Astrocyte (in vitro differentiated cells and primary cell): Measurements from ENCODE around the gene TMEM270. TPM values are rescaled to one million over a fixed set of nuclear protein-coding genes. Genes with fewer than 3 reads are reported as not detected.

Experiments
- DNase-seq: peaks from one replicate; pipeline ENCODE4 v3.0.0-alpha.2; 2010; ENCODE audit warnings: low read depth
- FAIRE-seq: peaks from 2 replicates; lab custom pipeline; 2011; peaks lifted over from hg19 to GRCh38; lab: Jason Lieb, UNC
- H2AFZ ChIP-seq: 2 replicates; pipeline ENCODE4 v1.6.0; 2012; ENCODE audit warnings: low read depth, low read length, inconsistent platforms
- H3K27ac ChIP-seq: 2 replicates; pipeline ENCODE4 v1.5.1; 2011; ENCODE audit warnings: low read depth, low read length, inconsistent platforms
- H3K27me3 ChIP-seq: 2 replicates; pipeline ENCODE4 v1.6.0; 2011; ENCODE audit warnings: low read length, inconsistent platforms; ENCODE audit not compliant: insufficient read depth
- H3K36me3 ChIP-seq: 2 replicates; pipeline ENCODE4 v1.5.1; 2011; ENCODE audit warnings: low read length, inconsistent platforms; ENCODE audit not compliant: insufficient read depth
- H3K4me1 ChIP-seq: 2 replicates; pipeline ENCODE4 v1.5.1; 2011; ENCODE audit warnings: low read length, inconsistent platforms; ENCODE audit not compliant: insufficient read depth
- H3K4me2 ChIP-seq: 2 replicates; pipeline ENCODE4 v1.6.0; 2012; ENCODE audit warnings: low read length, inconsistent platforms
- H3K4me3 ChIP-seq: 2 replicates; pipeline ENCODE4 v1.5.1; 2011; ENCODE audit warnings: low read depth, mild to moderate bottlenecking, low read length, inconsistent platforms; ENCODE audit not compliant: insufficient read depth
- H3K79me2 ChIP-seq: 2 replicates; pipeline ENCODE4 v1.6.0; 2012; ENCODE audit warnings: mild to moderate bottlenecking, low read length, inconsistent platforms; ENCODE audit not compliant: insufficient read depth
- H3K9ac ChIP-seq: 2 replicates; pipeline ENCODE4 v1.6.0; 2012; ENCODE audit warnings: mild to moderate bottlenecking, low read length, inconsistent platforms
- H3K9me3 ChIP-seq: 2 replicates; pipeline ENCODE4 v1.5.1; 2012; ENCODE audit warnings: low read depth, mild to moderate bottlenecking, low read length, inconsistent platforms; ENCODE audit not compliant: insufficient read depth
- H4K20me1 ChIP-seq: 2 replicates; pipeline ENCODE4 v1.6.0; 2012; ENCODE audit warnings: low read length, inconsistent platforms; ENCODE audit not compliant: insufficient read depth
- H3K27ac Mint-ChIP-seq: one replicate; pipeline ENCODE4 v1.8.0; 2021; ENCODE audit warnings: mild to moderate bottlenecking, mixed read lengths; ENCODE audit not compliant: unreplicated experiment
- H3K27me3 Mint-ChIP-seq: one replicate; pipeline ENCODE4 v1.8.0; 2021; ENCODE audit warnings: low read depth, mixed read lengths; ENCODE audit not compliant: unreplicated experiment
- H3K36me3 Mint-ChIP-seq: one replicate; pipeline ENCODE4 v1.8.0; 2021; ENCODE audit warnings: low read depth, mixed read lengths; ENCODE audit not compliant: unreplicated experiment
- H3K4me1 Mint-ChIP-seq: one replicate; pipeline ENCODE4 v1.8.0; 2021; ENCODE audit warnings: low read depth, mixed read lengths; ENCODE audit not compliant: unreplicated experiment
- H3K4me3 Mint-ChIP-seq: one replicate; pipeline ENCODE4 v1.8.0; 2021; ENCODE audit warnings: mild to moderate bottlenecking, moderate library complexity, mixed read lengths; ENCODE audit not compliant: unreplicated experiment
- H3K9me3 Mint-ChIP-seq: one replicate; pipeline ENCODE4 v1.8.0; 2021; ENCODE audit warnings: mild to moderate bottlenecking, mixed read lengths; ENCODE audit not compliant: unreplicated experiment
- EZH2 ChIP-seq: IDR thresholded peaks from 2 replicates; pipeline ENCODE4 v1.6.1; 2012; ENCODE audit warnings: mild to moderate bottlenecking, low read length, inconsistent platforms; ENCODE audit not compliant: insufficient read depth
- total RNA-seq: library from RNA; stranded (reverse); gene quantifications from 2 replicates; pipeline ENCODE4 v1.2.1, GENCODE V29; 2021
- TF ChIP-seq, protein P1 (sequence below): IDR thresholded peaks from 2 replicates; pipeline ENCODE4 v1.5.1; 2011; ENCODE audit warnings: low read depth, mild to moderate bottlenecking, inconsistent platforms, low read length, moderate library complexity; ENCODE audit not compliant: insufficient read depth

TMEM270 gene
- total RNA-seq, 1 donor from 2014 or later = not detected

GRCh38 chr7:73823257-73823656 lies 37.7 kb upstream of the TMEM270 start:
- H3K9ac ChIP-seq = peak overlapping the region; percentile 69
- H3K4me3 ChIP-seq = no peak overlapping the region
- H3K36me3 ChIP-seq = no peaks in the 10 kb centered on the region
- no peak for DNase-seq
- Mint-ChIP-seq H3K4me3 (no peak overlapping the region), H3K9me3 (no peaks in the 10 kb centered on the region), H3K27ac (no peak overlapping the region), H3K36me3 (no peaks in the 10 kb centered on the region), H3K4me1 (peaks cover 15% of the 10 kb centered on the region), H3K27me3 (no peaks in the 10 kb centered on the region)
- no peak for FAIRE-seq
- H2AFZ ChIP-seq = peak overlapping the region; percentile 69
- H4K20me1 ChIP-seq = no peaks in the 10 kb centered on the region
- peak overlapping the region; percentile 79 for H3K27ac ChIP-seq
- no peaks in the 10 kb centered on the region for H3K27me3 ChIP-seq
- H3K4me2 ChIP-seq = peak overlapping the region; percentile 76
- peaks cover 17% of the 10 kb centered on the region for H3K4me1 ChIP-seq
- H3K9me3 ChIP-seq = no peaks in the 10 kb centered on the region
- no peak for TF ChIP-seq EZH2
- TF ChIP-seq, protein P1, sequence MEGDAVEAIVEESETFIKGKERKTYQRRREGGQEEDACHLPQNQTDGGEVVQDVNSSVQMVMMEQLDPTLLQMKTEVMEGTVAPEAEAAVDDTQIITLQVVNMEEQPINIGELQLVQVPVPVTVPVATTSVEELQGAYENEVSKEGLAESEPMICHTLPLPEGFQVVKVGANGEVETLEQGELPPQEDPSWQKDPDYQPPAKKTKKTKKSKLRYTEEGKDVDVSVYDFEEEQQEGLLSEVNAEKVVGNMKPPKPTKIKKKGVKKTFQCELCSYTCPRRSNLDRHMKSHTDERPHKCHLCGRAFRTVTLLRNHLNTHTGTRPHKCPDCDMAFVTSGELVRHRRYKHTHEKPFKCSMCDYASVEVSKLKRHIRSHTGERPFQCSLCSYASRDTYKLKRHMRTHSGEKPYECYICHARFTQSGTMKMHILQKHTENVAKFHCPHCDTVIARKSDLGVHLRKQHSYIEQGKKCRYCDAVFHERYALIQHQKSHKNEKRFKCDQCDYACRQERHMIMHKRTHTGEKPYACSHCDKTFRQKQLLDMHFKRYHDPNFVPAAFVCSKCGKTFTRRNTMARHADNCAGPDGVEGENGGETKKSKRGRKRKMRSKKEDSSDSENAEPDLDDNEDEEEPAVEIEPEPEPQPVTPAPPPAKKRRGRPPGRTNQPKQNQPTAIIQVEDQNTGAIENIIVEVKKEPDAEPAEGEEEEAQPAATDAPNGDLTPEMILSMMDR = no peak
- H3K79me2 ChIP-seq = no peaks in the 10 kb centered on the region

DNA sequence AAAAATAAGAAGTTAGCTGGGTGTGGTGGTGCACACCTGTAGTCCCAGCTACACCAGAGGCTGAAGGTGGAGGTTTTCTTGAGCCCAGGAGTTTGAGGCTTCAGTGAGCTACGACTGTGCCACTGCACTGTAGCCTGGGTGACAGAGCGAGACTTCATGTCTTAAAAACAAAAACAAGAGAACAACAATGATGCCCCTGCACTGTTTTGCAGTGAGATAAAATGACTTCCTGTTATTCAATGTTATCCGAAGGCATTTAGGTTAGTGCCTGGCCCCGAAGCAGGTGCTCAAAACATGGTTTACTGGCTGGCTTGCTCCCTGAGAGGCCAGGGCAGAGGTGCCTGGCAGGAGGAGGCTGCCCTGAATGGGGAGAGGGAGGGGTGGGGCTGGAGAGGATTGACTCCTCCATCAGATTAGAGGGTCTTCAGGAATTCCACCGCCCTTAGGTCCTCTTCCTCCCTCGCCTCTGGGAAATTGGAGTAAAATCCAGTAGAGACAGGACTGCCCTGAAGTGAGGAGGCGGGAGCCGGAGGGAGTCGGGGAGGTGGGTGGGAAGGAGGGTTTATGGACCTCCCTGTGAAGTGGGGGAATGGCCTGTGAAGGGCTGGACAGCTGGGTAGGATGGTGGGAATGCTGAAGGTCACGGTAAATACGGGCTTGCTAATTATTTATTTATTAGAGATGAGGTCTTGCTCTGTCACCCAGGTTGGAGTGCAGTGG lies 36.9 kb upstream of the TMEM270 start:
- Mint-ChIP-seq H3K36me3 (no peaks in the 10 kb centered on the region), H3K27me3 (no peaks in the 10 kb centered on the region), H3K27ac (no peak overlapping the region), H3K9me3 (no peaks in the 10 kb centered on the region), H3K4me1 (peaks cover 17% of the 10 kb centered on the region), H3K4me3 (no peak overlapping the region)
- Histone ChIP-seq H3K4me2 (no peak overlapping the region), H2AFZ (no peak overlapping the region), H3K9me3 (no peaks in the 10 kb centered on the region), H3K79me2 (no peaks in the 10 kb centered on the region), H3K4me1 (peaks cover 19% of the 10 kb centered on the region), H3K36me3 (no peaks in the 10 kb centered on the region), H3K9ac (no peak overlapping the region), H3K27ac (no peak overlapping the region), H4K20me1 (no peaks in the 10 kb centered on the region), H3K27me3 (no peaks in the 10 kb centered on the region), H3K4me3 (no peak overlapping the region)
- TF ChIP-seq EZH2 = no peak
- TF ChIP-seq, protein P1 = no peak
- DNase-seq = no peak
- FAIRE-seq = no peak

DNA sequence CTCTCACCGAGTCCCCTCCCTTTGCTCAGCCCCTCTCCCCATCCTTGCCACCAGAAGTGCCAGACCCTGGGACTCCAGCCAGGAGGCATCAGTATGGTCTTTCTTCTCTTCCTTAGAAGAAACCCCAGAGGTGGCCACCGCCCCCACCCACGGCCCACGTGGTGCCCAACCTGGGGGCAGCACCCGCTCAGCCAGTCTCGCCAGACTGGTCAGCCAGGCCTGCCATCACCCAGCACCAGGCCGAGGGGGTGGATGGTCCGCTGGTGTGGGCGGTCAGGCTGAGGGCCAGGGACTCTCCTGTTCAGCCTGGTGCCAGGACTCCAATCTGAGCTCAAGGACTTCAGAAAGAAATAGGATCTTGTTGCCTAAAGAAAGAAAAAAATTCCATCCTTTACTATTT lies 36.0 kb upstream of the TMEM270 start:
- Histone ChIP-seq H3K4me3 (no peak overlapping the region), H2AFZ (no peak overlapping the region), H3K79me2 (no peaks in the 10 kb centered on the region), H3K36me3 (no peaks in the 10 kb centered on the region), H3K9me3 (no peaks in the 10 kb centered on the region), H4K20me1 (no peaks in the 10 kb centered on the region), H3K27ac (no peak overlapping the region), H3K4me1 (peaks cover 19% of the 10 kb centered on the region), H3K9ac (no peak overlapping the region), H3K27me3 (no peaks in the 10 kb centered on the region), H3K4me2 (no peak overlapping the region)
- TF ChIP-seq, protein P1 = no peak
- TF ChIP-seq EZH2 = no peak
- no peaks in the 10 kb centered on the region for H3K27me3 Mint-ChIP-seq
- FAIRE-seq = no peak
- no peaks in the 10 kb centered on the region for H3K36me3 Mint-ChIP-seq
- peak overlapping the region; percentile 47 for H3K27ac Mint-ChIP-seq
- no peak for DNase-seq
- H3K9me3 Mint-ChIP-seq = no peaks in the 10 kb centered on the region
- peaks cover 22% of the 10 kb centered on the region for H3K4me1 Mint-ChIP-seq
- no peak overlapping the region for H3K4me3 Mint-ChIP-seq
